GM20000 (cell line): ENCODE data around the gene RHCE.
"Not testable (repeated sequence)": the region's sequence is repeated elsewhere in the genome, so short reads cannot be mapped to it uniquely, and the experiment has no call there.

ENCODE experiments used
- DNase-seq: peaks from one replicate; pipeline ENCODE4 v3.0.0; 2012; ENCODE audit warnings: low spot score
- CTCF ChIP-seq: IDR thresholded peaks from 2 replicates; pipeline ENCODE4 v1.5.1; 2012; ENCODE audit warnings: mild to moderate bottlenecking, control low read depth; ENCODE audit errors: extremely low read depth, missing control alignments

Gene RHCE

GRCh38 chr1:25431955-25432719 lies 11.5 kb upstream of the RHCE start:
- no peak for TF ChIP-seq CTCF
- DNase-seq, result no peak

DNA sequence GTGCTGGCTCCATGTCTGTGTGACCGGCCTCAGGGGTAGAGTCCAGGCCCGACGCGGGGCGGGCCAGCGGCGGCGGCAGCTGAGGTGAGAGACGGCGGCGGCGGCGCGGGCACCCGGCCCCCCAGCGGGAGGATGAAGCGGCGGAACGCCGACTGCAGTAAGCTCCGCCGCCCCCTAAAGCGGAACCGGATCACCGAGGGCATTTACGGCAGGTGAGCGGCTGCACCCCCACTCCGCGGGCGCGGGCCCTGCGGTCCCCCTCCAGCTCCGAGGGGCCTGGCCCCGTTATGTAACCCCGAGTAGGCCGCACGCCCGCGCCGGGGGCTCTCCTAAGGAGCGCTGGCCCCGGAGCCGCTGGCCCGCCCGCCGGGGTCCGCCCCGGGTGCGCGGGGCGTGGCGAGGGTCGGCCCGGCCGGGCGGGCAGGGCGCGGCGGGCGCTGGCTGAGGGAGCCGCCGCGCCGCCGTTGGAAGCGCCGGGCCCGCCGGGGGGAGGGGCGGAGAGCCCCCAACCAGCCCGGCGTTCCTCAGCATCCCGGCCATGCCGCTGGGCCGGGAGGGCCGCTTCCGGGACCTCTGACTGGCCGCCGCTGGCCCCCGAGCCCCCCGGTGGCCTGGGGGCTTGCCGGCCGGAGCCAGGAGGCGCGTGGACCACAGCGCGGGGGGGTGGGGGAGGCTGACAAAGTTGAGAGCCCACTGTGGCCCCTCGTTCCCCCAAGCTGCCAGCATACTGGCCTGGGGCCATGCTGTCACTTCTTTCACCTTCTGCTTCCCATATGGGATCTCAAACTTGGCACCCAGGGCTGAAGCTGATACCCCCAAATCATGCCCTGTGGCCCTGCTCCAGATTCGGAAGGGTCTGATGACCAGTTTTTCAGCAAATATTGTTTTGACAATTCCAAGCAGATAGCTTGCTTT lies 10.6 kb upstream of the RHCE start:
- TF ChIP-seq CTCF, result no peak
- no peak for DNase-seq

DNA sequence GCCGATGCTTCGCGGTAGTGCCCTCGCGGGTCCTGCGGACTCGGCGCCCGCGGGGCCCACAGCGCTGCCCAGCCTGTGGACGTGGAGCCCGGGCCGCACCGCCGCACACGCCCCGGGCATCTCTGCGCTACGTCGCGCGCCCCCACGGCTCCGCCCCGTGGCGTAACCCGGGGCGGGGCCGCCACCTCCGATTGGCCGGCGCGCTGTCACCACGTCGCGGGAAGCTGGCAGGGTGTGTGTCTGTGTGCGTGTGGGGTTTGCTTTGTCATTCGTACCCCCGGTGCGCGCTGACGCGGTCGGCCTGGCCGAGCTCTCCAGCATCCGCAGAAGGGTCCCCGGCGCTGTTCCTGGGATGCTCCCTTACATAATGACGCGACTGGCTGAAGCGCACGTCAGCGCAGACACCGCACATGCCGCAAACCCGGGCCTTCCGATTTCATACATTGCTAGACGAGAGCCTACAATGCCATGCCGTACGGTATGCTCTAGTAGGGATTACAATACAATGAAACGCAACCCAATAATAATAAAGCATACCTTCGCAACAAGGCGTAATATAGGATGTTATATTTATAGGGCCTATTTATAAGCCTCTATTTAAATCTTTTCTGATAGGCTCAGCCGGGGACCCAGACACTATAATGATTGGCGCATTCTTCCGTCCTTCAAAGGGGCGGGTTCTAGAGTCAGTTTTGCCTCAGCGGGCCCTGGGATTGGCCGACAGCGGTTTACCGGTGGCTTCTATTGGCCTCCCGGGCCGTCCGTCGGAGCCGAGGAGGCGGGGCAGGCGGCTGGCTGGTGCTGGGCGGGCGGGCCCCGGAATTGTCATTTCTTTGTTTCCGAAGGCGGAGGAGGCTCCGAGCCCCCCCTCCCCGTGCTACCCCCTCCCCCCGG lies 9.7 kb upstream of the RHCE start, which contains the start of gene MACO1:
TSS of gene MACO1 (plus strand) at position 825 of the 894 bp plus-strand sequence. CDS start 202 bp downstream, outside the sequence.
- TF ChIP-seq CTCF, result no peak
- DNase-seq, result peak; percentile 99

DNA sequence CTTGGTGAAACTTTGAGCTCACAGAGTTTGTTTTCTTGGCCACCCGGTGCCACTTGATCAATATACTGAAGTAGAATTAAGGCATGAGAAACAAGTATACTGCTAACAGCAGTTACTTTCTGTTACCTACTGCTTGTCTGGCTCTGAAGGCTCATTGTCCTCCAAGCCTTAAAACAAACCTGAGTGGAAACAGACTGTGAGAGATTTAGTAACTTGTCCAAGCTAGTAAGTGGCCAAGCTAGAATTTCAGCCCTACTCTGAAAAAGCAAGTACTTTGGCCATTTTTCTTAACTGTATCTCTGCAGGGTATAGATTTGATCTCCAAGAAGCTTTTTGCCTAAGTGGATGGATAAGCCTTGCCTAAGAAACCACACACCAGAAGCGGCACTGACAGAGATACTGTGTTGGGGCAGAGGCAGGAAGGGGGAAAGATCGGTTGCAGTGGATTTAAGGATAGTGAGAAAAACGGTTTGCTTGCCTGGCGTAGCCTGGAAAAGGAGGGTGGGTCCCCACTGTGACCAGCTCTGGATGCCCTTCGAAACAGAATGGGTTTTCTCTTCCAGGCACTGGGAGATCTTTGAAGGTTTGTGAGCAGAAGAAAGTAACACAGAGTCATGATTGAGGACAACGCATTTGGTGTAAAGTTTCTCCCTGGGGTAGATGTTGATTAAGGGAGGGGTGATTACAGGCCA lies 8.0 kb upstream of the RHCE start:
- DNase-seq, result no peak
- TF ChIP-seq CTCF, result no peak

DNA sequence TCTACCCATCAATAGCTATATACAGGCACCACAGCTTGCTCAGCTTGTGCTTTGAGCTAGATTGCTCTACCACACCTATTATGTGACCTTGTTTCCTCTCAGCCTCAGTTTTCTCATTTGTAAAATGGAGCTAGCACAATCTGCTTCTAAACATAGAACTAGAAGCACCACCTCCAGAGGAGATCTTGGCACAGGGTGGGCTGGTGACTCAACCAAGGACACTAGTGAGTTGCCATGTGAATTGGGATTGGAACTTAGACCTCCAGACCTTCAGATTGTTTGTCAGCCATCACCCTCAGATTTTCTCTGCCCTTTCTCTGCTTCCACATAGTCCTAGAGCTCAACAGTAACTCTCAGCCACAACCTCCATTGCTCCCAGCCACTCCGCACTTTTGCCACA lies 7.1 kb upstream of the RHCE start:
- no peak for DNase-seq
- no peak for TF ChIP-seq CTCF

DNA sequence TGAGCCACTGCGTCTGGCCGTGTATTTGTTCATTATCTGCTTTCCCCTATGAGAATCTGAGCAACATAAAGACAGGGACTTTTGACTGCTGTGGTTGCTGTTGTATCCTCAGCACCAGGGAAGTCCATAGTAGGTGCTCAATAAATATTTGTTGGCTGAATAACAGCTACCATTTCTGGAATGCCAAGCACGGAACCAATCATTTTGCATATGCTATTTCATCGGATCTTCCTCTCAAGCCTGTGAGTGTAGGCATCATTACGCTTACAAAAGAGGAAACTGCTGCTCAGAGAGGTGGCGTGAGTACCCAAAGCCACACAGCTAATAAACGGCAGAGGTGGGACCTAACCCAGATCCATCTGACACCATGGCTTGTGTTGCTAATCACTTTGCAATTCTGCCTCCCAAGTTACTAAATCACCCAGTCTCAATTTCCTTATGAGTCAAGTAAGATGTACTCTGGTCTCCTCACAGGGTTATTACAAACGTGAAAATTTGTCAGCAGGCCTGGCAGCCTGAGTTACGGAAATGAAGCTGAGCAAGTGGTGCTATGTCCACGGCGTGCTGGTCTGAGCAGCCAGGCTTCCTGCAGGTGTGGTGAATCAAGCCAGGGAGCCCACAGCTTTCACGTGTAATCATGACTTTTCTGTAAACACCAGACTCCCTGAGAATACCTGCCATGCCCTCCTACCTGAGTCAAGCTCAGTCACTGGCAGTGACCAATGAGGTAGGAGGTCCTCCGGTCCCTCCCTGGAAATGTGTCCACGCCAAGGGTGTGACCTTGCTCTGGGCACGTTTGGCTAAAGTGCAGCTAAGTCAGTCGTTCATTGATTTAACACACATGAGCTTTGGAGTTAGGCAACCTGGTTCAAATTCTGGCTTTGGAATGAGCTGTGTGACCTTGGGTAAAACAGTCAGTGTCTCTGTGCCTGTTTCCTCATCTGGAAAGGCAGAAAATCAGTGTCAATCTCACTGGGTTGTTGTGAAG lies 4.8 kb upstream of the RHCE start:
- no peak for DNase-seq
- no peak for TF ChIP-seq CTCF

DNA sequence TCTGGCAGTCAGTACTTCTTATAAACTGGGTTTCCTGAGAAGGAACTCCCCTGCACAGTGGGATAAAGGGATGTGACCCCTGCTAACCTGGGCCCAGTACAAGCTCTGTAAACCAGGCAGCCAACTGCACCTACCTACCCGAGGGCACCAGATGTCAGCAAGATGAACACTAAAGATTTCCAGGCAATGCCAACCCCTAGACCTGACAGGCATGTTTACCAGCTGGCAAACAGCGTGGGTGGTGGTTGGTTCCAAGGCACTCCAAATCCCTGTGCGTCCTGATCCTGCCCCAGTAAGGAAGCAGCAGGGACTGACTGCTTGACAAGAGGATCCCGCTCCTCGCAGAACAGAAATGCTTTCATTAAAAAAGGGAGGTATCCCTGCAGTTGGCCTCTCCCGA lies 2.6 kb upstream of the RHCE start:
- not testable (repeated sequence) for DNase-seq

DNA sequence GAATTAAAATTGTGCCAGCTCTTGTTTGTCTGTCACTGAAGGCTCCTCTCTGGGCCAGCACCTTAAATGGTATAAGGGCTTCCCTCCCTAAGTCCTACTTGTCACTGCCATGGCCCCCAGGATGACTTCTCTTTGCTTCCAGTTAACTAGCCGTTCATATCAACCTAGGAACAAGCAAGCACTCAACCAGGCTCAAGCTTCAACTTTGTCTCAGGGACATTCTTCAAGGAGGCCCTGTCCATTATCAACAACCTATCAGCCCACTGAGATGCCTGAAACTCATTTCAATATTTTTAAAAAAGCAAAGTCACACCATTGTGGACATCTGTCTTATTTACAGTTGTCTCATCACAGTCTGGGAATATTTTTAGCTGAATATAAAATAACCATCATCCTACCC lies 1.3 kb downstream of the RHCE start:
- not testable (repeated sequence) for DNase-seq

DNA sequence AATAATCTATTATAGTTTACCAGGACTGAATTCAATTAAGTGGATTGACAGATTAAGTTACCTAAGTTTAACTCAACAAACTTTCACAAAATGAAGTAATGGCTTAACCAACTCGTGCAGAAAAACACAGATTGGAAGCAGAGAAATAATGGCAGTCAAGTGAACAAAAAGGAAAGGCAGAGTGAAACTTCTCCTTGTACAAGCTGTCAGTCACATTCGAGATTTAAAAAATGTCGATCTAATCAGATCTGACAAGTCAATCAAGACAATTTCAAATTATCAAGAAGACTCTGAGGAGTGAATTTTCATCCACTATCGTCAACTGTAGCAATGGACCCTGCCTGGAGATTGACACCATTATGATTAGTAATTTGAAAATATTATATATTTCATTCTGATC lies 3.3 kb downstream of the RHCE start:
- DNase-seq, result not testable (repeated sequence)

- not testable (repeated sequence) for DNase-seq
These were observed 6.0 kb downstream of the RHCE start for GRCh38 chr1:25414578-25414977.
